GM12873 (cell line): ENCODE data around the gene LYSMD1.

Experiments used
- TF ChIP-seq, protein P1 (sequence below): IDR thresholded peaks from 2 replicates; pipeline ENCODE4 v1.5.1; 2012; ENCODE audit warnings: low read depth, mild to moderate bottlenecking, moderate library complexity, low read length, control low read depth; ENCODE audit not compliant: insufficient read depth; ENCODE audit errors: missing control alignments

Gene LYSMD1

DNA sequence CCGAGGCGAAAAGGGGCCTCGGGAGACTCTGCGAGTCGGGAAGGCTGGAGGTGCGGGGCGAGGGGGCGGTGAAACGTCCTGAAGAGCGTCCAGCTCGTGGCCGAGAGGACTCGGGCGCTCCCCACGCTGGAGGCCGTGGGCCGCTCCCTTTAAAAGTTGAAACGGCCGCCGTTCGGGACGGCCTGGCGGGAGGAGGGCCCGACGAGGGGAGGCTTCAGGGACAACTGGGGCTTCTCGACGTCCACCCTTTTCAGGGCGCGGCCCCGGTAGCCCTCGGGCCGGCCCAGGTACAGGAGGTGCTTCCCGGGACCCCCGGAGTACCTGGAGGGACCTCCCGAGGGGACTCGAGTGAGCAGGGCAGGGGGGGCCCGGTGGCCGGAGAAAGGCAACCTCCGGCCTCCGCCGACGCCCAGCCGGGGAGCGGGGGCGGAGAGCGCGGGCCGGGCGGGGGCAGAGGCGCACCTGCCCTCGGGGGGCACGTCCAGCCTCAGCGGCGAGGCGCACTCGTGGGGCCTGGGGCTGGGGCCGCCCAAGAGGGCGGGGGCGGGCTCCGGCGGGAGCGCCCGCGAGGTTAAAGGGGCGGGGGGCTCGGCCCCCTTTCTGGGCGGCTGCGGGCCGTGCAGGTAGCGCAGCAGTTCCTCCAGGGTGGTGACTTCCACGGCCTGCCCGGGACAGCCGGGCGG is 33.2 kb downstream of the LYSMD1 start:
- TF ChIP-seq, protein P1, sequence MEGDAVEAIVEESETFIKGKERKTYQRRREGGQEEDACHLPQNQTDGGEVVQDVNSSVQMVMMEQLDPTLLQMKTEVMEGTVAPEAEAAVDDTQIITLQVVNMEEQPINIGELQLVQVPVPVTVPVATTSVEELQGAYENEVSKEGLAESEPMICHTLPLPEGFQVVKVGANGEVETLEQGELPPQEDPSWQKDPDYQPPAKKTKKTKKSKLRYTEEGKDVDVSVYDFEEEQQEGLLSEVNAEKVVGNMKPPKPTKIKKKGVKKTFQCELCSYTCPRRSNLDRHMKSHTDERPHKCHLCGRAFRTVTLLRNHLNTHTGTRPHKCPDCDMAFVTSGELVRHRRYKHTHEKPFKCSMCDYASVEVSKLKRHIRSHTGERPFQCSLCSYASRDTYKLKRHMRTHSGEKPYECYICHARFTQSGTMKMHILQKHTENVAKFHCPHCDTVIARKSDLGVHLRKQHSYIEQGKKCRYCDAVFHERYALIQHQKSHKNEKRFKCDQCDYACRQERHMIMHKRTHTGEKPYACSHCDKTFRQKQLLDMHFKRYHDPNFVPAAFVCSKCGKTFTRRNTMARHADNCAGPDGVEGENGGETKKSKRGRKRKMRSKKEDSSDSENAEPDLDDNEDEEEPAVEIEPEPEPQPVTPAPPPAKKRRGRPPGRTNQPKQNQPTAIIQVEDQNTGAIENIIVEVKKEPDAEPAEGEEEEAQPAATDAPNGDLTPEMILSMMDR = no peak

DNA sequence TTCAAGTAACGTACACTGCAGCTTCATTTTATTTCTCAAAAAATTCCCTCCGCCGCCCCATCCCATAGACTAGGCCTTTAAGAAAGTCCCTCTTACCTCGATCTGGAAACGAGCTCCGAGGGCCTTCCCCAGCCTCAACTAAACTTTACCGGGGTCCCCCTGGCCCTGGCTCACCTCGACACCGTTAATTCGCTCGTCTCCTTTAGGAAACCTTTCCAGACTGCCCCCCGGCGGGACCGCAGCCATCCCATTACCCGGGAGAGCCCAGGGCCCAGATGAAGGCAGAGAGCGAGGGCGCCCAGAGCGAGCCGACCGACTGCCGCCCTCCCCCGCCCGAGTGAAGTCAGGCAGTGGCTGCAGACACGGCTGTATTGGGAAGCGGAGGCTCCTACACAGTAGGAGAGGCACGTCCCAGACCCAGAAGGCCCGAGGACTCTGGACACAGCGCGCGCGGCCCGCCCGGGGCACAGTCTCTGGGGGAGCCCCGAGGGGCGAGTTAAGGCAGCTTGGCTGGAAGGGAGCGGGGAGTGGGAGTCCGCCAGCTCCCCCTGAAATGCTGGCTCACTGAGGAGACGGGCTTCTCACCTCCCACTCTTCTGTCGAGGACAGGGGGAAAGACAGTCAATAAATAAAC is 33.9 kb downstream of the LYSMD1 start:
- TF ChIP-seq, protein P1 = no peak

- TF ChIP-seq, protein P1 = no peak
Measured at GRCh38 chr1:151130987-151131586, 34.6 kb downstream of the LYSMD1 start.

GRCh38 chr1:151128800-151129199 is 36.9 kb downstream of the LYSMD1 start:
- TF ChIP-seq, protein P1 = no peak

DNA sequence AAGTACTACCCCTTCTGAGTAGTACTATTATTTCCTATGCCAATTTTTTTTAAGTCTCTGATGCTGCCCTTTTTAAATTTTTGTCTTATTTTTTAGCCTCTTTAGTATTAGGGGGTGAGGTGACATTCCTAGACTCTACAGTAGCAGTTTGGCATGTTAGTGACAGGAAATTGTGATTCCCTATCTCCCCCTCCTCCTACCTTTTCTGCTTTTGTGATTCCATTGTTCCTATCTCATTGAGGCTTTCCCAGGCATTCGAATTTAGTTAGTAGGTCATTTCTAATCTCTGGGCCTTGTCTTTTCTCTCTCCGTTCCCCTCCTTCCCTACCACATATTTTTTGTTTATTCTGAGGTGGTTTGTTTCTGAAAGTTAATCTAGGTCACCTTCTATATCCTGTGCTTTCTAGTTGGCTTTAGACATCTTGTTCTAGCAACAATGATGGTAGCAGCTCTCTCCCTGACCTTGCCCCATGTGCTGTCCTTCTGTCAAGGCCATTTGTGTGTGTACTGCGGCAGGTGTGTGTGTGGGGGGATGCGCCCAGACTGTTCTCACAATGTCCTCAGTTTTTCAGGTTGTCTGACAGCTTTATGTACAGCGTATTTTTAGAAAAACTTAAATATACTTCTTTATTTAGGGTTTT is 40.8 kb downstream of the LYSMD1 start:
- TF ChIP-seq, protein P1 = no peak

- TF ChIP-seq, protein P1 = no peak
Measured at GRCh38 chr1:151113877-151114276, 51.8 kb downstream of the LYSMD1 start.
